ENCODE data around the gene GZMM.

- no peak for TF ChIP-seq POLR2AphosphoS5 (IDR thresholded peaks at IDR 0.05)
- no peak for TF ChIP-seq POLR2A (IDR thresholded peaks at IDR 0.05)
- TF ChIP-seq, protein P1, sequence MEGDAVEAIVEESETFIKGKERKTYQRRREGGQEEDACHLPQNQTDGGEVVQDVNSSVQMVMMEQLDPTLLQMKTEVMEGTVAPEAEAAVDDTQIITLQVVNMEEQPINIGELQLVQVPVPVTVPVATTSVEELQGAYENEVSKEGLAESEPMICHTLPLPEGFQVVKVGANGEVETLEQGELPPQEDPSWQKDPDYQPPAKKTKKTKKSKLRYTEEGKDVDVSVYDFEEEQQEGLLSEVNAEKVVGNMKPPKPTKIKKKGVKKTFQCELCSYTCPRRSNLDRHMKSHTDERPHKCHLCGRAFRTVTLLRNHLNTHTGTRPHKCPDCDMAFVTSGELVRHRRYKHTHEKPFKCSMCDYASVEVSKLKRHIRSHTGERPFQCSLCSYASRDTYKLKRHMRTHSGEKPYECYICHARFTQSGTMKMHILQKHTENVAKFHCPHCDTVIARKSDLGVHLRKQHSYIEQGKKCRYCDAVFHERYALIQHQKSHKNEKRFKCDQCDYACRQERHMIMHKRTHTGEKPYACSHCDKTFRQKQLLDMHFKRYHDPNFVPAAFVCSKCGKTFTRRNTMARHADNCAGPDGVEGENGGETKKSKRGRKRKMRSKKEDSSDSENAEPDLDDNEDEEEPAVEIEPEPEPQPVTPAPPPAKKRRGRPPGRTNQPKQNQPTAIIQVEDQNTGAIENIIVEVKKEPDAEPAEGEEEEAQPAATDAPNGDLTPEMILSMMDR (IDR thresholded peaks at IDR 0.05) = no peak
These were observed 49.2 kb downstream of the GZMM start for GRCh38 chr19:593055-593454.

All from upper lobe of left lung (tissue), 4 donors.